Gastrocnemius medialis (tissue), 4 donors: ENCODE data around the gene MAML3. TPM values are rescaled to one million over a fixed set of nuclear protein-coding genes. Genes with fewer than 3 reads are reported as not detected.

ENCODE experiments used
- ATAC-seq, 2 donors: fragments of 150-250 bp; one replicate each; pipeline ENCODE4 v1.9.1; 2016
- DNase-seq, 2 donors: peaks; one replicate each; pipeline ENCODE4 v3.0.0-alpha.2; 2019
- H3K27ac ChIP-seq, 4 donors: fragments of 200-600 bp; sonication (generic); 1 replicate in 1 of 4; 2 replicates in 3 of 4; pipeline ENCODE4 v1.5.1; 2016 to 2018; ENCODE audit warnings: mild to moderate bottlenecking in 2 of 4, moderate library complexity in 1 of 4
- H3K27me3 ChIP-seq, 3 donors: fragments of 200-600 bp; sonication (generic) in 2 of 3; 1 replicate in 1 of 3; 2 replicates in 2 of 3; pipeline versions ENCODE4 v1.5.1 to v1.6.0; 2016 to 2019; ENCODE audit warnings: mild to moderate bottlenecking in 1 of 3, moderate library complexity in 1 of 3
- H3K36me3 ChIP-seq, 2 donors: fragments of 200-600 bp; sonication (generic) in 1 of 2; one replicate each; pipeline ENCODE4 v1.5.1; 2017 to 2018
- H3K4me1 ChIP-seq, 2 donors: fragments of 200-600 bp; sonication (generic) in 1 of 2; one replicate each; pipeline ENCODE4 v1.5.1; 2016 to 2017; ENCODE audit warnings: mild to moderate bottlenecking in 2 of 2
- H3K4me3 ChIP-seq, 4 donors: fragments of 200-600 bp; sonication (generic) in 3 of 4; 1 replicate in 1 of 4; 2 replicates in 3 of 4; pipeline ENCODE4 v1.5.1; 2016 to 2019; ENCODE audit warnings: mild to moderate bottlenecking in 2 of 4
- H3K9me3 ChIP-seq, 3 donors: fragments of 200-600 bp; sonication (generic) in 2 of 3; 1 replicate in 1 of 3; 2 replicates in 2 of 3; pipeline ENCODE4 v1.5.1; 2016 to 2019
- POLR2A ChIP-seq, 2 donors: fragments of 450-650 bp; IDR thresholded peaks; one replicate each; pipeline ENCODE4 v1.6.1; 2017; ENCODE audit warnings: antibody characterized with exemption in 2 of 2, mild to moderate bottlenecking in 2 of 2, moderate library complexity in 2 of 2
- in situ Hi-C, 4 donors: fragments of 200-750 bp; cut with MboI; loops; one replicate each; pipeline versions ENCODE4 v1.15.0 to v1.8.0; 2017; ENCODE audit warnings: low sequenced_read_pairs in 4 of 4
- intact Hi-C: fragments of 100-400 bp; cut with DNase I; formaldehyde crosslinking; loops from one replicate; pipeline ENCODE4 v1.15.1; 2023; ENCODE audit warnings: low total_unique reads
- total RNA-seq, 4 donors: library from RNA; depleted of rRNA; stranded (reverse); fragments of >200 nt; gene quantifications; one replicate each; pipeline versions ENCODE4 v1.1.0 to v1.2.3, GENCODE V29; 2016
- TF ChIP-seq, protein P1 (sequence below), 5 experiments: fragments of 450-650 bp in 3 of 5; fragments of 200-600 bp in 2 of 5; sonication (generic) in 2 of 5; IDR thresholded peaks in 4 of 5; conservative IDR thresholded peaks in 1 of 5; 1 replicate in 4 of 5; 2 replicates in 1 of 5; pipeline ENCODE4 v1.5.1; 2016 to 2019; ENCODE audit warnings: antibody characterized with exemption in 5 of 5, mild to moderate bottlenecking in 3 of 5, moderate library complexity in 3 of 5

Gene MAML3
- total RNA-seq, 4 donors from 2014 or later: 0.98 to 1.5 (median 1.4) TPM

DNA sequence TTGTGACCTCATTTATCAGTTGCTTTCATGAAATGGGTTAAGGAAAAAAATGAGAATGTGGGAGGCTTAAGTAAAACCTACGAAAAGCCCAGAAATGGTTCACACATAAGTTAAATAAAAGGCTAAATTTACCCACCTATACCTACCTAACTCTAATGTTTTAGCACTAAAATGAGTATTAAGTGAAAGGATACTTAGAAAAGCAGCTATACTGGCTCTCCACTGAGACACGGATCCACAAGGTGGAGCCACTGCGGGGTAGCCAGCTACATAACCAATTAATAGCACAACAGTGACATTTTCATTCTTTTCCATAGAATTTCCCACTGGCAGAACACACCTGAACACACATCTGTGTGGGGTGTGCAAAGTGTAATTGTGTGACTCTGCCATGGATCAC, 101.9 kb downstream of the MAML3 start:
- intact Hi-C loops: no loop called here
- in situ Hi-C loops: no loop called here
- no peak for ATAC-seq

GRCh38 chr4:140049849-140050637, 103.9 kb downstream of the MAML3 start:
- intact Hi-C loops: loop anchor here (2.0 to 10.0 kb wide), 6 partner anchors 42 to 315 kb away; no protein-coding TSS in a partner anchor
- ATAC-seq: no peak
- in situ Hi-C loops: loop anchor here in 2 of 4 donors (10.0 kb wide), 2 partner anchors 205 to 315 kb away; no protein-coding TSS in a partner anchor

More for the DNA sequence above, 101.9 kb downstream of the MAML3 start:
- H3K4me3 ChIP-seq: no peak overlapping the region
- no peaks in the 10 kb centered on the region for H3K36me3 ChIP-seq
- H3K27ac ChIP-seq: no peak overlapping the region
- TF ChIP-seq POLR2A (IDR thresholded peaks at IDR 0.05): no peak
- TF ChIP-seq, protein P1, sequence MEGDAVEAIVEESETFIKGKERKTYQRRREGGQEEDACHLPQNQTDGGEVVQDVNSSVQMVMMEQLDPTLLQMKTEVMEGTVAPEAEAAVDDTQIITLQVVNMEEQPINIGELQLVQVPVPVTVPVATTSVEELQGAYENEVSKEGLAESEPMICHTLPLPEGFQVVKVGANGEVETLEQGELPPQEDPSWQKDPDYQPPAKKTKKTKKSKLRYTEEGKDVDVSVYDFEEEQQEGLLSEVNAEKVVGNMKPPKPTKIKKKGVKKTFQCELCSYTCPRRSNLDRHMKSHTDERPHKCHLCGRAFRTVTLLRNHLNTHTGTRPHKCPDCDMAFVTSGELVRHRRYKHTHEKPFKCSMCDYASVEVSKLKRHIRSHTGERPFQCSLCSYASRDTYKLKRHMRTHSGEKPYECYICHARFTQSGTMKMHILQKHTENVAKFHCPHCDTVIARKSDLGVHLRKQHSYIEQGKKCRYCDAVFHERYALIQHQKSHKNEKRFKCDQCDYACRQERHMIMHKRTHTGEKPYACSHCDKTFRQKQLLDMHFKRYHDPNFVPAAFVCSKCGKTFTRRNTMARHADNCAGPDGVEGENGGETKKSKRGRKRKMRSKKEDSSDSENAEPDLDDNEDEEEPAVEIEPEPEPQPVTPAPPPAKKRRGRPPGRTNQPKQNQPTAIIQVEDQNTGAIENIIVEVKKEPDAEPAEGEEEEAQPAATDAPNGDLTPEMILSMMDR (IDR thresholded peaks at IDR 0.05 in 4 of 5, conservative IDR thresholded peaks at IDR 0.05 in 1 of 5): peak in 4 of 5 experiments; percentile 10 to 53 (median 34)
- DNase-seq: no peak
- H3K9me3 ChIP-seq: no peaks in the 10 kb centered on the region
- no peaks in the 10 kb centered on the region for H3K27me3 ChIP-seq
- H3K4me1 ChIP-seq: peaks cover 15 to 19% of the 10 kb centered on the region in 2 donors

DNA sequence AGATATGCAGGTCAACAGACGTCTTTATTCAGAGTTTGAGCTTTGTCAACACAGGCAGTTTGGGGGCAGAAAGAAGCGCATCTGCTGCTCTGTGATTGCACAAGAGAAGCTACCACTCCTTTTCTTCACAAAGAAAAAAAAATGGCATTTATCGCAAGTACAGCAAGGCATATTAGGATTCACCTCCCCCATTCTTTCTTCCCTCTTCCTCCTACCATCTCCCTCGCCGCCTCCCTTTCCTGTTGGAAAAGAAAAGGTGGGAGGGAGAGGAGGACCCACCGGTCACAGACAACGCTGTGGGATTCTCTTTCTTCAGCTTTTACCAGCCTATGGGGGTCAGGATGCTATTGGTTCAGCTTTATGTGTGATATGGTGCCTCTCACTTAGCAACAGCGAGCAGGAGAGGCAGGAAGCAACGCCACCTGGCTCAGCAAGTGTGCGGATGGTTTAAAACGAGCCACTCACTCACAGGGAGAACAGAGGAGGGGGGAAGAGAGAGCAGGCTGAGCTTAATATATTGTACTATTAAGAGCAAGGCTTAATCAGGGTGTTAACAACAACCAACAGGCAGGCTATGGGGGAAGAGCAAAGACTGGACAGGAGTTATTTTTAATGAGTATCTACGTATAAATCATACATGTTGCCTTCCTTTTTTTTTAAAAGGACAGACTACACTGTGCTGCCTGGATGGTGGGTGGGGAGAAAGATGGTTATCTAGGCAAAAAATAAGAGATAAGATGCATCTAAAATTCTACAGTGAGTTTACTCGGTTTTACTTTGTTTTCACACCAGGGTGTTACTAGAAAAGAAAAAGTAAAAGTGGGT, 104.7 kb downstream of the MAML3 start:
- peaks cover 24 to 26% of the 10 kb centered on the region in 2 donors for H3K4me1 ChIP-seq
- H3K4me3 ChIP-seq: peak overlapping the region; percentile 35 to 46 (median 44)
- peak in 1 of 2 donors; percentile 17 for DNase-seq
- intact Hi-C loops: loop anchor here (2.0 to 10.0 kb wide), 6 partner anchors 43 to 314 kb away; no protein-coding TSS in a partner anchor
- ATAC-seq: peak; percentile 39 to 40
- TF ChIP-seq, protein P1 (IDR thresholded peaks at IDR 0.05 in 4 of 5, conservative IDR thresholded peaks at IDR 0.05 in 1 of 5): no peak
- TF ChIP-seq POLR2A (IDR thresholded peaks at IDR 0.05): no peak
- H3K27ac ChIP-seq: peak overlapping the region; percentile 21 to 71 (median 50)
- H3K36me3 ChIP-seq: no peaks in the 10 kb centered on the region
- in situ Hi-C loops: loop anchor here in 2 of 4 donors (10.0 kb wide), 2 partner anchors 206 to 314 kb away; no protein-coding TSS in a partner anchor
- no peaks in the 10 kb centered on the region for H3K27me3 ChIP-seq
- no peaks in the 10 kb centered on the region for H3K9me3 ChIP-seq

More at GRCh38 chr4:140049849-140050637, 103.9 kb downstream of the MAML3 start:
- Histone ChIP-seq H3K27me3 (no peaks in the 10 kb centered on the region), H3K4me1 (peaks cover 21 to 26% of the 10 kb centered on the region in 2 donors), H3K9me3 (no peaks in the 10 kb centered on the region), H3K4me3 (peak overlapping the region; percentile 12 to 45 (median 39)), H3K27ac (peak overlapping the region in 2 of 4 donors; percentile 21 to 47), H3K36me3 (no peaks in the 10 kb centered on the region)
- TF ChIP-seq POLR2A (IDR thresholded peaks at IDR 0.05): no peak
- no peak for DNase-seq

GRCh38 chr4:140048419-140048995, 105.5 kb downstream of the MAML3 start:
- no peak for ATAC-seq
- H3K27me3 ChIP-seq: no peaks in the 10 kb centered on the region
- peaks cover 24 to 26% of the 10 kb centered on the region in 2 donors for H3K4me1 ChIP-seq
- H3K36me3 ChIP-seq: no peaks in the 10 kb centered on the region
- intact Hi-C loops (loop anchor here (2.0 to 10.0 kb wide), 6 partner anchors 44 to 314 kb away; no protein-coding TSS in a partner anchor), in situ Hi-C loops (loop anchor here in 2 of 4 donors (10.0 kb wide), 2 partner anchors 206 to 314 kb away; no protein-coding TSS in a partner anchor)
- H3K4me3 ChIP-seq: peak overlapping the region in 3 of 4 donors; percentile 43 to 46 (median 45)
- DNase-seq: no peak
- peak overlapping the region; percentile 21 to 71 (median 50) for H3K27ac ChIP-seq
- H3K9me3 ChIP-seq: no peaks in the 10 kb centered on the region
- TF ChIP-seq, protein P1 (IDR thresholded peaks at IDR 0.05 in 4 of 5, conservative IDR thresholded peaks at IDR 0.05 in 1 of 5): no peak
- no peak for TF ChIP-seq POLR2A (IDR thresholded peaks at IDR 0.05)
